ENCODE results near the gene PFN3. TPM values are rescaled to one million over a fixed set of nuclear protein-coding genes. Genes with fewer than 3 reads are reported as not detected.

PFN3 gene
- total RNA-seq, 1 donor from 2014 or later = not detected

DNA sequence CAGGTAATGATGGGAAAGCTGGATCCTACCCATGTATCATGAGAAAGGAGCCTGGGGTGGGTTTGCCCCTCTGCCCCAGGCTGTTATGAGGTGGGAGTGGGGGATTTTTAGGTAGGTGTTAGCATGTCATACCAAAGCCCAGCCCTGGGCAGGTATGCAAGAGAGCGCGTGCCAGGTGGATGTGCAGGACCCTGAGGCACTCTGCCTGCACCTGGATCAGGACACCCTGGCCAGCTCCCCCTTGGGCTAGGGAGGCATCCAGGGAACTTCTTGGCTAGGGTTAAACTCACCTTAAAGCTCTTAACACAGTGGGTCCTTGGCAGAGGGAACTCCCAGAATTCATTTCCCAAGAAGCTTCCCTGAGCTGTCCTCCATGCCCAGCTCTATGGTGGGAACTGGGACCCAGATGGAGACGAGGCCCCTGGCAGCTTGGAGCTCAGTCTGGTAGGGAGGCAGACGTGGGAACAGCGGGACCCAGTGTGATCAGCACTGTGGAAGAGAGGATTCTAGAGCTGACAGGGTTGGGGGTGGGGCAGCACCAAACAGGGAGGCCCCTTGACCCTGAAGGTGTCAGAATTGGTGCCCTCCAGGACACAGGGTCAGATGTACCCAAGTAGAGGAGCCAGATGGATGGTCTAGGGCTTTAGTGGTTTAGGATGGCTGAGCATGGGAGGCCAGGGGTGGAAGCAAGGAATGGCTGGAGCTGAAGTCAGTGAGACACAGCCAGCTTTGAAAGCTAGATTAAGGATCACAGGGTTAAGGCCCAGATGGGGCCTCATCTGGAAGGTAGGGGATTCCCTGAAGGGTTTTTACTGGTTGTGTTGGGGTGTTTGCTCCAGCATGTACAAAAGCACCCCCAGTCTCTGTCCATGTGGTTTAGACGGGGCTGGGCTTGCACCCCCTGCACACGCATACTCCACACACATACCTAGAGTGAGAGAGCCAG is 43.9 kb upstream of the PFN3 start:
- no peak for DNase-seq (ENCODE audit: low read depth, low spot score)
- TF ChIP-seq, protein P1, sequence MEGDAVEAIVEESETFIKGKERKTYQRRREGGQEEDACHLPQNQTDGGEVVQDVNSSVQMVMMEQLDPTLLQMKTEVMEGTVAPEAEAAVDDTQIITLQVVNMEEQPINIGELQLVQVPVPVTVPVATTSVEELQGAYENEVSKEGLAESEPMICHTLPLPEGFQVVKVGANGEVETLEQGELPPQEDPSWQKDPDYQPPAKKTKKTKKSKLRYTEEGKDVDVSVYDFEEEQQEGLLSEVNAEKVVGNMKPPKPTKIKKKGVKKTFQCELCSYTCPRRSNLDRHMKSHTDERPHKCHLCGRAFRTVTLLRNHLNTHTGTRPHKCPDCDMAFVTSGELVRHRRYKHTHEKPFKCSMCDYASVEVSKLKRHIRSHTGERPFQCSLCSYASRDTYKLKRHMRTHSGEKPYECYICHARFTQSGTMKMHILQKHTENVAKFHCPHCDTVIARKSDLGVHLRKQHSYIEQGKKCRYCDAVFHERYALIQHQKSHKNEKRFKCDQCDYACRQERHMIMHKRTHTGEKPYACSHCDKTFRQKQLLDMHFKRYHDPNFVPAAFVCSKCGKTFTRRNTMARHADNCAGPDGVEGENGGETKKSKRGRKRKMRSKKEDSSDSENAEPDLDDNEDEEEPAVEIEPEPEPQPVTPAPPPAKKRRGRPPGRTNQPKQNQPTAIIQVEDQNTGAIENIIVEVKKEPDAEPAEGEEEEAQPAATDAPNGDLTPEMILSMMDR (conservative IDR thresholded peaks at IDR 0.05) = no peak
- H3K4me3 Mint-ChIP-seq = peak overlapping the region; percentile 88
- H3K36me3 Mint-ChIP-seq (ENCODE audit: low read depth) = peaks cover 7% of the 10 kb centered on the region
- no peaks in the 10 kb centered on the region for H3K9me3 Mint-ChIP-seq
- peaks cover 43% of the 10 kb centered on the region for H3K4me1 Mint-ChIP-seq
- peaks cover 38% of the 10 kb centered on the region for H3K27me3 Mint-ChIP-seq (ENCODE audit: low read depth)
- H3K27ac Mint-ChIP-seq (ENCODE audit: unreplicated experiment) = peak overlapping the region; percentile 87

DNA sequence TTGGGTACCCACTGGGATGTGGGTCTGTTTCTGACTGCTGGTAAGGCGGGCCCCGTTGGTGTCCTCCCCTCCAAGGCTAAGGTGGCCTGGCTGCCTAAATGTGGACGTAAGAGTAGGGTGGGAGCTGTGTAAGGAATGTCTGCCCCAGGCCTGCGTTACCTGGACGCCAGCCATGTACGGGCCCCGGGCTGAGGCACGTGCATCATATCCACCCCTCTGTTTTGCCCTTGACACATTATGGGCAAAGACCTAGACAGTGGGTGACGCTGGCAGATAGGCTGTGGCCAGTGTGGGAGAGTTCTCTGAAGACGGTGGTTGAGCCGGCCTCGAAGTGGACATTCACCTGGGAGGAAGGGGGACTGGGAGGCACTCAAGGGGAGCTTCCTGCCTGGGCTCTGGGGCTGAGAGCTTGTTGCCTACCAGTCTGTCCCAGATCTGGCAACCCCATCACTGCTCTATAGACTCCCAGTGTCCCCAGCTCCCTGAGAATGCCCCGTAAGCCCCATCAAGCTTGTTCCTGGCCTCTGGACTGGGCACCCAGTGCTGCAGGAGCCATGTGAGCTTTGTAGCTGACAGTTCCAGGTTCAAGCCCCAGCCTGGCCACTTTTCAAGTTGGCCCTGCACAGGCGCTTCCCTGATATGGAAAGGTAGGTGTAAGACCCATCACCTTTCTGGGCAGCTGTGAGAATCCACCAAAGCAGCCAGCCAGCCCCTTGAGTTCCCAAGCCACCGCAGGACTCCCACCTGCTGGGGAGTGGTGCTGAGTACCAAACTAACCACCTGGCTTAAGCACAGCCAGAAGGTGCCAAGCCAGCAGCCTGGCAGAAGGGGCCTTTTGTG is 42.9 kb upstream of the PFN3 start:
- peaks cover 33% of the 10 kb centered on the region for H3K4me1 Mint-ChIP-seq
- no peak overlapping the region for H3K27ac Mint-ChIP-seq (ENCODE audit: unreplicated experiment)
- peak overlapping the region; percentile 88 for H3K4me3 Mint-ChIP-seq
- H3K27me3 Mint-ChIP-seq (ENCODE audit: low read depth) = peaks cover 31% of the 10 kb centered on the region
- peaks cover 9% of the 10 kb centered on the region for H3K36me3 Mint-ChIP-seq (ENCODE audit: low read depth)
- DNase-seq (ENCODE audit: low read depth, low spot score) = no peak
- TF ChIP-seq, protein P1 (conservative IDR thresholded peaks at IDR 0.05) = no peak
- H3K9me3 Mint-ChIP-seq = no peaks in the 10 kb centered on the region

DNA sequence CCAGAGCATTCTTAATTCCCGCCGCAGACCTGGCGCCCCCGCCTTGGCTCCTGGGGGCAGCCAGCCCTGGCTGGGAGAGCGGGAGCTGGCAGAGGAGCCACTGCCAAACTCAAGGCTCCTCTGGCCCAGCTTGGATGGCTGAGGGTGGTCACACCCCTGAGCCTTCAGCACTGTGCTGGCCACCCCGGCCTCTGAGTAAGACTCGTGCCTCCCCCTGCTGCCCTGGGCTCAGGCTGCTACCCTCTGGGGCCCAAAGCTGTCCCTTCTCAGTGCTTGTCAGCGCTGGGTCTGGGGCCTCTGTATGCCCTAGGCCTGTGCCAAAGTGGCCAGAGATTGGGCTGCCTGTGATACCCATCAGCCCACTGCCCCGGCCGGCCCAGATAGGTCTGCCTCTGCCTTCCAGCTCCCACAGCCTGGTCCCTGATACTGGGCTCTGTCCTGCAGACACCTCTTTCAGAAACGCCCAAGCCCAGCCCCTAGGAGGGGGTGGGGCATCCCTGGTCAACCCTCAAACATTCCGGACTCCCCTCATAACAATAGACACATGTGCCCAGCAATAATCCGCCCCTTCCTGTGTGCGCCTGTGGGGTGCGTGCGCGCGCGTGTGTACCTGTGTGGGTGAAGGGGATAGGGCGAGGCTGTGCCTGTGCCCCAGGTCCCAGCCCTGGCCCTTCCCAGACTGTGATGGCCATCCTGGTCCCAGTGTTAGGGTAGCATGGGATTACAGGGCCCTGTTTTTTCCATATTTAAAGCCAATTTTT is 41.8 kb upstream of the PFN3 start:
- Mint-ChIP-seq H3K4me1 (peaks cover 23% of the 10 kb centered on the region), H3K27ac (ENCODE audit: unreplicated experiment) (peak overlapping the region; percentile 86), H3K4me3 (peak overlapping the region; percentile 57), H3K9me3 (no peaks in the 10 kb centered on the region), H3K27me3 (ENCODE audit: low read depth) (peaks cover 22% of the 10 kb centered on the region), H3K36me3 (ENCODE audit: low read depth) (peaks cover 9% of the 10 kb centered on the region)
- no peak for DNase-seq (ENCODE audit: low read depth, low spot score)
- TF ChIP-seq, protein P1 (conservative IDR thresholded peaks at IDR 0.05) = no peak

DNA sequence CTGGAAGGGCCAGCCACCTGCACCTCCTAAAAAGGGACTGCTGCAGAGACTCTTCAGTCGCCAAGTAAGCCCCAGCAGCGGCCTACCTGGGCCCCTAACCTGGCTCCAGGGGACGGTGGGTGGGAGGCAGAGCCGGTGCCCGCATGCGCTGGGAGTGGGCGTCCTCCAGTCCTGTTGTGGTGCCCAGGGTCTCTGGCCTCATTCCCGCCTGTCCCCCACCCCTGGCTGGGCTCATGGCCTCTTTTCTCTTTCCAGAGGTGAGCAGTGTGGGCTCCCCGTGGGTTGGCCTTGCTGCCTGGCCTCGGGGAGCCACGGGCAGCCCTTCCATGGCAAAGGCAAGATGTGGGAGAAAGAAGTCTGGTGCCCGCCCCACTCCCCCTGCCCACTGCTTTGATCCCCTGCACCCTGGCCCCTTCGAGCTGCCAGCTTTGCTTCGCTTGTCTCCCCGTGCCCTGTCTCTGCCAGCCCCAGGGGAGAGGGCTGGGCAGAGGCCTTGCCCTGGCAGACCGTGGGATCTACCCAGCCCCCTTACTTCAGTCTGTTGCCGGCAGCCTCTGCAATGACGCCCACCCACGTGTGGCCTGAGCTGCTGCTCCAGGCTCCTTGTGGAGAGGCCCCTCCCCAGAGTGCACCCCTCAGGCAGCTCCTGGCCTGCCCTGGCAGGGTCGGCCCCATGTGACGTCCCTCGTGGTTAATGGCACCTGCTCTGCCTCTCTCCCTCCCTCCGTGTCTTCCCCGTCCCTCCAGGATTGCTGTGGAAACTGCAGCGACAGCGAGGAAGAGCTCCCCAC is 40.7 kb upstream of the PFN3 start:
- Mint-ChIP-seq H3K27ac (ENCODE audit: unreplicated experiment) (peak overlapping the region; percentile 86), H3K36me3 (ENCODE audit: low read depth) (peaks cover 9% of the 10 kb centered on the region), H3K4me3 (peak overlapping the region; percentile 57), H3K27me3 (ENCODE audit: low read depth) (peaks cover 22% of the 10 kb centered on the region), H3K9me3 (no peaks in the 10 kb centered on the region), H3K4me1 (peaks cover 23% of the 10 kb centered on the region)
- TF ChIP-seq, protein P1 (conservative IDR thresholded peaks at IDR 0.05) = no peak
- no peak for DNase-seq (ENCODE audit: low read depth, low spot score)

Measured in neural crest cell (in vitro differentiated cells).